ENCODE results near the gene MYEF2.

The MYEF2 gene, protein sequence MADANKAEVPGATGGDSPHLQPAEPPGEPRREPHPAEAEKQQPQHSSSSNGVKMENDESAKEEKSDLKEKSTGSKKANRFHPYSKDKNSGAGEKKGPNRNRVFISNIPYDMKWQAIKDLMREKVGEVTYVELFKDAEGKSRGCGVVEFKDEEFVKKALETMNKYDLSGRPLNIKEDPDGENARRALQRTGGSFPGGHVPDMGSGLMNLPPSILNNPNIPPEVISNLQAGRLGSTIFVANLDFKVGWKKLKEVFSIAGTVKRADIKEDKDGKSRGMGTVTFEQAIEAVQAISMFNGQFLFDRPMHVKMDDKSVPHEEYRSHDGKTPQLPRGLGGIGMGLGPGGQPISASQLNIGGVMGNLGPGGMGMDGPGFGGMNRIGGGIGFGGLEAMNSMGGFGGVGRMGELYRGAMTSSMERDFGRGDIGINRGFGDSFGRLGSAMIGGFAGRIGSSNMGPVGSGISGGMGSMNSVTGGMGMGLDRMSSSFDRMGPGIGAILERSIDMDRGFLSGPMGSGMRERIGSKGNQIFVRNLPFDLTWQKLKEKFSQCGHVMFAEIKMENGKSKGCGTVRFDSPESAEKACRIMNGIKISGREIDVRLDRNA

DNA sequence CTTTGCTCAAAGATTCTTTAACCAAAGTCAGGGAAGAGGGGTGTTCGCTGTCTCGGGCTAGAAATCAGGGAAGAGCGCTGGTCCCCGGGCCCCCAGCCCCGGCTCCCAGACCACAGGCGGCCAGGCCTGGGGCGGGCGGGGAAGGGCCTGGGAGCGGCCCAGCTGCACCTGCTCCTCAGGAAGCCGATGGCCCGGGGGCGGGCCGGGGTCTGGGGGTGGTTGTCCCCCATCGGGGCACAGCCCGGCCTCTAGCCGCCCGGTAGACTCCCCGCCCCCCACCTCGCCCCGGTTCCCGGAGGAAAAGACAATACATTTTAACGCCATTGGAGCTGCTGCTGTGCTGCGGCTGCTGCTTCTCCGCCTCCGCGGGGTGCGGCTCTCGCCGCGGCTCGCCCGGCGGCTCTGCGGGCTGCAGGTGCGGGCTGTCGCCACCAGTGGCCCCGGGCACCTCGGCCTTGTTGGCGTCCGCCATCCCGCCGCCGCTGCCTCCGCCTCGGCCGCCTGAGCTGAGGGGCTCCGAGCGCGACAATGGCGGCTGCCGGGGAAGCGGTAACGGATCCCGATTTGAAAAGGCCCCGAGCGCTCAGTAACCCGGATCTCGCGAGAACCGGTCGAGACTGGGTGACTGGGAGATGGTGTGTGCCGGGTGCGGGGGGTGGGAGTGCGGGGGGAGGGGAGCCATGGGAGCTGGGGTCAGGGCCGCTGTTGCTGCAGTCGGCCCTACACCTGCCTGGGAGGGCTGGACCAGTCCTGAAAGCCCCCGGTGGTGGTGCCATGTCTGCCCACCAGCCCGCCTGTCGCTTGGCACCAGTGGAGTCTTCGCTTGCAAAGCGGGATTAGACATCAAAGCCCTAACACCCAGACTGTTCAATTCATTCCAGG lies at the start of gene MYEF2:
MYEF2 (minus strand) TSS at position 530 of the 882 bp plus-strand sequence; CDS start at position 472, 58 bp downstream.
- peak; percentile 75 for DNase-seq

DNA sequence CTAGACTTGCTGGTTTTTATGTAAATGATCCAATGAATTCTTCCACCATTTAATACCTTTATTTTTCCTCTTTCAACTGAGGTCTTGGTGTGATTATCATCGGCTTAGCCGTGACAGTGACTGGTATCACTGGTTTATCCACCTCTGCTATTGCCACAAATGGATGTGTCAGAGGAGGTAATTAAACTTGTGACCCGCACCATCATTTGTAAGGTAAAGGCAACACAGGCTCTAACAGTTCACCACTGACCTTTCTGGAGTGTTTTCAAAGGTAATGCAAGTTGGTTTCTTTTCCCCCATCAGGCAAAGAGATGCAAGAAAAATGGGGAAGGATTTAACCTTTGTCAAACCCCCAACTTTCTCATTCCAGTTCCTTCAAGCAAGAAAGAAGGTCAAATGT lies 47.7 kb upstream of the MYEF2 start:
- no peak for DNase-seq

GRCh38 chr15:48222627-48223026 lies 44.5 kb upstream of the MYEF2 start:
- no peak for DNase-seq

- no peak for DNase-seq
These were observed 43.8 kb upstream of the MYEF2 start for GRCh38 chr15:48221885-48222284.

DNA sequence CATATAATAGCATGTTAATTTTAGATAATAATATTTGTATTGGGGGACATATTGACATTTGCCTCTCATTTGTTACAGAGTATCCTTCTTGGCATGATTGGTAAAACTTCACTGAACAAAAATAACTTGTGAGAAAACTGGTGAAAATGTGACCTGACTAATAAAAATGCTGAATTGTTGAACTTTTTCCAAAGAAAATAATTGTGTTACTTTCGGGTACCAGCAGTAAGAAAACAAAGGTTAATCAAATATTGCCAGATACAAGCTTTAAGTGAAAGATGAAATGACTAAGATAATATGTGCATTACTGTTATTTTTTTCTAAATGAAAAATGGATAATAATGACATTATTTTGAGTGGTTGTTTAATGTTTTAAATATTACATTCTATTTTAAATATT lies 43.2 kb upstream of the MYEF2 start:
- DNase-seq = no peak

GRCh38 chr15:48205981-48206380 lies 27.9 kb upstream of the MYEF2 start, which contains the start of gene SLC12A1:
TSS of gene SLC12A1 (plus strand) at chr15:48206302. CDS start at chr15:48207720, 1,418 bp downstream.
- no peak for DNase-seq

DNA sequence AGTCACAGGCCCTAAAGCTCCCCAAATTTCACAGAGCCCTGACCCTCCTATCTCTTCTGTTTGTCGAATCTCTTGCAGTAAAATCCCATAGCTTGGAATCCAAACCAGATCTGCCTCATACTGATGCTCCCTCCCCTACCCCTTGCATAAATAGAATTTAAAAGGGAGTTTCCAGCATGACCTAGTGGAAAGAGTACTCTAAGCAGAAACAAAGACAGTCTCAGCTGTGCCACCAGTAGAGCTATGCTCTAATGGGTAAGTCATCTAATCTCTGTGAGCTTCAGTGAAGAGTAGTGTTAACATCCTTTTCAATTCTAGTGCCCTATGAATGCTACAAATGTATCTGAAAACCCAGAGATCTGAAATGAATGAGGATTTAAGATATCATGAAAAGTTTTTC lies 24.0 kb upstream of the MYEF2 start:
- DNase-seq = no peak

GRCh38 chr15:48191574-48192225 lies 13.6 kb upstream of the MYEF2 start, which contains the start of gene CTXN2:
TSS of gene CTXN2 (plus strand) at chr15:48191665. CDS start at chr15:48201301, 9,636 bp downstream.
- DNase-seq = no peak

GRCh38 chr15:48190932-48191573 lies 13.0 kb upstream of the MYEF2 start:
- DNase-seq = peak; percentile 59

- no peak for DNase-seq
These were observed 8.2 kb upstream of the MYEF2 start for GRCh38 chr15:48186271-48186670.

- no peak for DNase-seq
These were observed 7.4 kb upstream of the MYEF2 start for GRCh38 chr15:48185529-48185928.

DNA sequence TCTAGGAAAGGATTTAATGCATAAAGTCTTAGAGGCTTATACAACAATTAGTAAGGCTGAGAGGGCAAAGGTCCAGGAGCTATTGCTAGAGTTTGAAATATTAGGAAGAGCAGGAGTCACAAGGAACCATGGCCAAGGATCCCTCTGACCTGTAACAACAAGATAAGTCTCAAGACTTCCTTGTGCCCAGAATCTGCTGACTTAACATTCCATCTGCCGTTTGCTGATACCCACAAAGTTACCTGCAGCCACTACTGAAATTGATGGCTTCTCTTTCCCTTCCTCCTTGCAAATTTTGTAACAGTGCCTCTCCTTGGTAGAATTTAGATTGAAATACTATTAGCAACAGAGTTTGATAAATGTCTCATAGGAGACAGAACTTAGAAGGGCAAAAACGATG lies 4.7 kb upstream of the MYEF2 start:
- no peak for DNase-seq

- no peak for DNase-seq
These were observed 495 bp upstream of the MYEF2 start for GRCh38 chr15:48178648-48178931.

- DNase-seq = peak; percentile 43
These were observed 721 bp downstream of the MYEF2 start for GRCh38 chr15:48177383-48177765.

GRCh38 chr15:48176957-48177356 lies 1.1 kb downstream of the MYEF2 start:
- no peak for DNase-seq

DNA sequence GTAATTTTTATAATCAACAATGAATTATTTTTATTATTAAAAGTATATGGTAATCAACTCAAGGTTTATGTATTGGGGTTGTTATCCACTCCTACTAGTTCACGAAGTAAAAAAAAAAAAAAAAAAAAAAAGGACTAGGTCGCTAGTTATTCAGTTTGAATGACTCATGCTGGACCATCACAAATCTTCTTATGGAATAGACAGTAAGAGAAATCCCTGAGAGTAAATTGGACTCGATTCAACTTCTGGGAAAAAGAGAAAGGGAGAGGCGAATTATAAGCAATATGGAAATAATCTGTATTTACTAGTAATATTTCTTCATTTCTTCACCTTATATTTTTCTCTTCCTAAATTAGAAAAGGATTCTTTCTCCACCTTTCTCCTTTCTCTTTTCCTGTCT lies 2.0 kb downstream of the MYEF2 start:
- peak; percentile 49 for DNase-seq

DNA sequence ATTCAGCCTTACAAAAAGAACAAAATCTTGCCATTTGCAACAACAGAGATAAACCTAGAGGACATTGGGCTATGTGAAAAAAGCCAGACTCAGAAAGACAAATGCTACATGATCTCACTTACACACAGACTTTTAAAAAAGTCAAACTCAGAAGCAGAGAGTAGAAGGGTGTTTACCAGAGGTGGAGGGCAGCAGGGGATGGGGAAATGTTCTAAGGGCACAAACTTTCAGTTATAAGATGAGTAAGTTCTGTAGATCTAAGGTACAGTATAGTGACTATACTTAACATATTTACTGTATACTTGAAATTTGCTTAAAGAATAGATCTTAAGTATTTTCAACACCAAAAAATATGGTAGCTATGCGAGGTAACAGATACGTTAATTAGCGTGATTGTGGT lies 3.0 kb downstream of the MYEF2 start:
- no peak for DNase-seq

GRCh38 chr15:48170981-48171380 lies 7.1 kb downstream of the MYEF2 start:
- DNase-seq = no peak

DNA sequence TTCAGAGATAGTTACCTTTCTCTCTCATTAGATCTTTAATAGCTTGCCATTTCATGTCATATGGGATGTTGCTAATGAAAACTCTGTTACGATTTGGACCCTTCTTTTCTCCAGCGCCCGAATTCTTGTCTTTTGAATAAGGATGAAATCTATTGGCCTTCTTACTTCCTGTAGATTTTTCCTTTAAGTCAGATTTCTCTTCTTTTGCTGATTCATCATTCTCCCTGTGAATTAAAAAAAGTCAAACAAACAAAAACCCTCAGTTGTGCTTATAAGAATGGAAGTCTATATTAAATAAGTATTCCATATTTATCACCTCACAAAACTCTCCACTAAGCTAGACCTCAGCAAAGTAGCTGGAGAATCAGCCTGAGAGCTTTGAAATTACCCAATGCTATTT lies 9.5 kb downstream of the MYEF2 start:
- DNase-seq = no peak

DNA sequence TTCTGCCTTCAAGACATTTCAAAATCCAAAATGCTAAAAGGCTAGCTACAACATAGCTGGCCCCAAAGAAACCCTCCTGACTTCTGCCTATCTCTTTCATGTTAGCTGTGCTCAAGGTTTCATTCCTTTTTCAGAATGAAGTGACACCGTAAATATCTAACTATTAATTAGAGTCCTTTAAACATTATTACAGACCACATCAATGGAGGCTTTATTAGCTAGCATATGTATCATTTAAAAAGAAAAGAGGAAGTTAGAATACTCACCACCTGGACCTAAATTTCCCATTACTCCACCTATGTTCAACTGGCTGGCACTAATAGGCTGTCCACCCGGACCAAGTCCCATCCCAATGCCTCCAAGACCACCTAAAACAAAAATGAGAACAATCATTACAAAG lies 24.6 kb downstream of the MYEF2 start:
- no peak for DNase-seq

DNA sequence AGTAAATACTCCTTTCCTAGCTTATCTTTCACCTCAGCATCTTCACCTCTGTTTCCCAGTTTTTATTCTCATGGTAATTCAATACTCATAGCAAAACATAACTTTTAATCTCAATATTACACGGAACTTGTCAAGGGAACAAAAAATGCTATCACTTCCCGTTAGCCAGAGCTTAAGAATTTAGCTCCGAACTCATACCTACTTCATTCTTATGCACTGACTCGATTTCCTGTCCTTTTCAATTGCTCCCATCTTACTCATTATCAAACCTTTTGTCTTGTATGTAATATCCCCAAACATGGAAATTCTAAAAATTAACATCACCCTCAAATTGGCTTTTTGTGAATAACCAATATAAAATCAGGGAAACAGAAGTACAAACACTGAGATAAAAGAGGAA lies 28.2 kb downstream of the MYEF2 start:
- DNase-seq = peak; percentile 86

- no peak for DNase-seq
These were observed 30.7 kb downstream of the MYEF2 start for GRCh38 chr15:48147358-48147757.

DNA sequence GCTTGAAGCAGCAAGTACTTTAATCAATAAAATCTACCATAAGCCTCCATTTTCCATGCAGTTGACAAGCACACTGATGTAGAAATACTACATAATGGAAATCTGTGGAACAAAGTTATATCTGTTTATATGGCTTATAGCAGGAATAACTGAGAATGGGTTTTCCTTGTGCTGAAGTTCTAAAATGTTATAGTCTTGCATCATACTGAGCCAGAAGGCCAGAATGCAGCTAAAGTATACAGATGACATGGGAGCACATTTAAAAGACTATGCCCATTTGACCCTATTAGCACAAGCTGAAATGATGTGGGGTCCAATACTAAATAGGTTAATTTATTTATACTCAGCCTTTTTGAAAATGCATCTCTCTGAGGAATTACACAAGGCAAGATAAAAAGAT lies 32.2 kb downstream of the MYEF2 start:
- DNase-seq = no peak
